Transverse colon (tissue), 4 donors: ENCODE data around the gene HRH2. TPM values are rescaled to one million over a fixed set of nuclear protein-coding genes. Genes with fewer than 3 reads are reported as not detected.

Source experiments
- DNase-seq: peaks from one replicate; pipeline ENCODE4 v3.0.0-alpha.2; 2019
- H3K27ac ChIP-seq, 4 donors: fragments of 200-600 bp; sonication (generic); 2 replicates each; pipeline ENCODE4 v1.5.1; 2016 to 2018; ENCODE audit warnings: inconsistent platforms in 4 of 4
- H3K27me3 ChIP-seq: fragments of 200-600 bp; sonication (generic); 2 replicates; pipeline ENCODE4 v1.5.1; 2017; ENCODE audit warnings: inconsistent platforms
- H3K36me3 ChIP-seq, 4 donors: fragments of 200-600 bp; sonication (generic); 2 replicates each; pipeline ENCODE4 v1.5.1; 2017 to 2019; ENCODE audit warnings: inconsistent platforms in 4 of 4
- H3K4me1 ChIP-seq, 4 donors: fragments of 200-600 bp; sonication (generic); 2 replicates each; pipeline ENCODE4 v1.5.1; 2017 to 2020; ENCODE audit warnings: inconsistent platforms in 4 of 4
- H3K4me3 ChIP-seq, 4 donors: fragments of 200-600 bp; sonication (generic); 1 replicate in 1 of 4; 2 replicates in 3 of 4; pipeline versions ENCODE4 v1.5.1 to v1.6.1; 2017 to 2019; ENCODE audit warnings: inconsistent platforms in 4 of 4
- H3K9me3 ChIP-seq, 2 donors: fragments of 200-600 bp; sonication (generic); 2 replicates each; pipeline ENCODE4 v1.5.1; 2017 to 2019; ENCODE audit warnings: inconsistent platforms in 2 of 2
- EP300 ChIP-seq: sonication (generic); formaldehyde crosslinking; IDR thresholded peaks from one replicate; pipeline ENCODE4 v1.6.1; 2017; ENCODE audit warnings: antibody characterized with exemption, low read depth
- POLR2A ChIP-seq: fragments of 450-650 bp; IDR thresholded peaks from one replicate; pipeline ENCODE4 v1.6.1; 2016; ENCODE audit warnings: antibody characterized with exemption, mild to moderate bottlenecking, moderate library complexity
- POLR2AphosphoS5 ChIP-seq, 3 donors: sonication (generic); formaldehyde crosslinking; IDR thresholded peaks; one replicate each; pipeline ENCODE4 v1.6.1; 2016; ENCODE audit warnings: antibody characterized with exemption in 3 of 3
- WGBS, 2 donors: methylation state at CpG; one replicate each; pipeline ENCODE4 v1.1.5; 2018; ENCODE audit warnings: low coverage in 1 of 2; 5-methylcytosine and 5-hydroxymethylcytosine counted together
- in situ Hi-C, 4 donors: fragments of 200-750 bp; cut with MboI; loops; one replicate each; pipeline versions ENCODE4 v1.15.0 to v1.15.1; 2017; ENCODE audit warnings: low sequenced_read_pairs in 3 of 4, low pct_ligation_motif_present in 1 of 4, low pct_unique_long_range_greater_than_20kb in 1 of 4
- intact Hi-C: fragments of 100-400 bp; cut with DNase I; formaldehyde crosslinking; loops from one replicate; pipeline ENCODE4 v1.15.1; 2023; ENCODE audit warnings: low total_unique reads
- total RNA-seq, 4 donors: library from RNA; depleted of rRNA; stranded (reverse); fragments of >200 nt; gene quantifications; one replicate each; pipeline ENCODE4 v1.1.0, GENCODE V29; 2016
- TF ChIP-seq, protein P1 (sequence below), 5 experiments: fragments of 200-600 bp in 3 of 5; fragments of 450-650 bp in 2 of 5; sonication (generic) in 3 of 5; IDR thresholded peaks; 1 replicate in 2 of 5; 2 replicates in 3 of 5; pipeline ENCODE4 v1.5.1; 2016 to 2017; ENCODE audit warnings: antibody characterized with exemption in 5 of 5, inconsistent platforms in 3 of 5, mild to moderate bottlenecking in 2 of 5, moderate library complexity in 1 of 5

The HRH2 gene
- total RNA-seq, 4 donors from 2014 or later, result 0.20 to 1.5 (median 0.74) TPM

- Histone ChIP-seq H3K36me3 (no peaks in the 10 kb centered on the region), H3K27me3 (no peaks in the 10 kb centered on the region), H3K9me3 (no peaks in the 10 kb centered on the region), H3K4me3 (no peak overlapping the region), H3K4me1 (no peaks in the 10 kb centered on the region), H3K27ac (no peak overlapping the region)
- DNase-seq, result no peak
- TF ChIP-seq, protein P1, sequence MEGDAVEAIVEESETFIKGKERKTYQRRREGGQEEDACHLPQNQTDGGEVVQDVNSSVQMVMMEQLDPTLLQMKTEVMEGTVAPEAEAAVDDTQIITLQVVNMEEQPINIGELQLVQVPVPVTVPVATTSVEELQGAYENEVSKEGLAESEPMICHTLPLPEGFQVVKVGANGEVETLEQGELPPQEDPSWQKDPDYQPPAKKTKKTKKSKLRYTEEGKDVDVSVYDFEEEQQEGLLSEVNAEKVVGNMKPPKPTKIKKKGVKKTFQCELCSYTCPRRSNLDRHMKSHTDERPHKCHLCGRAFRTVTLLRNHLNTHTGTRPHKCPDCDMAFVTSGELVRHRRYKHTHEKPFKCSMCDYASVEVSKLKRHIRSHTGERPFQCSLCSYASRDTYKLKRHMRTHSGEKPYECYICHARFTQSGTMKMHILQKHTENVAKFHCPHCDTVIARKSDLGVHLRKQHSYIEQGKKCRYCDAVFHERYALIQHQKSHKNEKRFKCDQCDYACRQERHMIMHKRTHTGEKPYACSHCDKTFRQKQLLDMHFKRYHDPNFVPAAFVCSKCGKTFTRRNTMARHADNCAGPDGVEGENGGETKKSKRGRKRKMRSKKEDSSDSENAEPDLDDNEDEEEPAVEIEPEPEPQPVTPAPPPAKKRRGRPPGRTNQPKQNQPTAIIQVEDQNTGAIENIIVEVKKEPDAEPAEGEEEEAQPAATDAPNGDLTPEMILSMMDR (IDR thresholded peaks at IDR 0.05), result no peak
- no peak for TF ChIP-seq EP300
- no peak for TF ChIP-seq POLR2A
- no peak for TF ChIP-seq POLR2AphosphoS5 (IDR thresholded peaks at IDR 0.05)
- in situ Hi-C loops, result no loop called here
- intact Hi-C loops, result no loop called here
- WGBS, 2 donors, result 40 to 67% methylated on average over 4 to 13 of the region's 13 CpGs
Measured at GRCh38 chr5:175709276-175709781, 51.5 kb downstream of the HRH2 start.

DNA sequence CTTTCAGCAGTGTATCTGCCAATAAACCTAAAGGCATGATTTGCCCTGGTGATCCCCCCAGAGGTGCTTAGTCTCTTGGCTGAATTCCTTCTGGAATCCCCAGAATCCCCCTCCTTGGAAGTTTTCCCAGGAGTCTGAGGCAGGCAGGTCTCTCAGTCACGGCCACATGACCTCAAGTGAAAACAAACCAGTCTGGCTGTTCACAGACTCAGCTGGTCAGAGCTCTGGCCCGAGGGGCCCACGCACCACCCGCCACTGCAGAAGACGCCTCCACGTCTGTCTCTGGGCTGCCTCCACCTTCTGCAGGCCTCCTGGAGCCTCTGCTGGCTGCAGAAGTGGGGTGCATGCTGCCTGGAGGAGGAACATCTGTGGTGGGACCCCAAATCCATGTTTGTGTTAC is 52.5 kb downstream of the HRH2 start:
- intact Hi-C loops (no loop called here), in situ Hi-C loops (loop anchor here in 3 of 4 donors (10.0 kb wide), 1 partner anchor 176 kb away; no protein-coding TSS in a partner anchor)
- no peak for DNase-seq
- WGBS, 2 donors, result 72 to 100% methylated on average over 1 to 6 of the region's 6 CpGs
- TF ChIP-seq, protein P1 (IDR thresholded peaks at IDR 0.05), result no peak
- TF ChIP-seq POLR2A, result no peak
- no peak for TF ChIP-seq POLR2AphosphoS5 (IDR thresholded peaks at IDR 0.05)
- TF ChIP-seq EP300, result no peak
- Histone ChIP-seq H3K27me3 (no peaks in the 10 kb centered on the region), H3K4me3 (no peak overlapping the region), H3K36me3 (no peaks in the 10 kb centered on the region), H3K9me3 (no peaks in the 10 kb centered on the region), H3K27ac (no peak overlapping the region), H3K4me1 (no peaks in the 10 kb centered on the region)

DNA sequence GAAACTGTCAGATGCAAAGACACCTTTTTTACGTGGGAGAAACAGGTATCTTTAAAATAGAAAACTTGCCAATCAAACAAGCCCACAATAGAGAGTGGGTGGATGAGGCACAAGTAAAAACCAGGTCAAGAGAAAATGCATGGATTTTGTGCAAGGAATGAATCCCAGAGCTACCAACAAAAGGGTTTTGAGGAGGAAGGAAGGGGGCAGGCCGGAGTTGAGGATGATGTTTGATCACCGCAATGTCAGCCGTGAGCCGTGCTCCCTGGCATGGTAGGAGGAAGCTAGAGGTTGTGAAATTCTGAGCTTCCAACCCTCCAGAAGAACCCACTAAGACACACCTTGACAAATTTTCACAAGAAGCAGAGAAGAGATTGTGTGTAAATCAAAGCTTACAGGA is 53.2 kb downstream of the HRH2 start:
- Histone ChIP-seq H3K27me3 (no peaks in the 10 kb centered on the region), H3K27ac (no peak overlapping the region), H3K4me1 (no peaks in the 10 kb centered on the region), H3K4me3 (no peak overlapping the region), H3K9me3 (no peaks in the 10 kb centered on the region), H3K36me3 (no peaks in the 10 kb centered on the region)
- TF ChIP-seq POLR2A (no peak), EP300 (no peak), POLR2AphosphoS5 (IDR thresholded peaks at IDR 0.05) (no peak)
- TF ChIP-seq, protein P1 (IDR thresholded peaks at IDR 0.05), result no peak
- in situ Hi-C loops, result loop anchor here in 3 of 4 donors (10.0 kb wide), 1 partner anchor 176 kb away; no protein-coding TSS in a partner anchor
- WGBS, 2 donors, result 56 to 72% methylated on average over 1 to 5 of the region's 5 CpGs
- no peak for DNase-seq
- intact Hi-C loops, result no loop called here

- DNase-seq, result no peak
- Histone ChIP-seq H3K4me1 (no peaks in the 10 kb centered on the region), H3K4me3 (no peak overlapping the region), H3K9me3 (peaks cover 0 to under 1% of the 10 kb centered on the region in 2 donors), H3K27ac (no peak overlapping the region), H3K27me3 (no peaks in the 10 kb centered on the region), H3K36me3 (no peaks in the 10 kb centered on the region)
- in situ Hi-C loops, result loop anchor here in 3 of 4 donors (10.0 kb wide), 1 partner anchor 177 kb away; no protein-coding TSS in a partner anchor
- TF ChIP-seq, protein P1 (IDR thresholded peaks at IDR 0.05), result no peak
- no peak for TF ChIP-seq EP300
- no peak for TF ChIP-seq POLR2AphosphoS5 (IDR thresholded peaks at IDR 0.05)
- no peak for TF ChIP-seq POLR2A
- WGBS, 2 donors, result 48 to 78% methylated on average over 4 to 20 of the region's 20 CpGs
- intact Hi-C loops, result no loop called here
Measured at GRCh38 chr5:175711472-175712312, 53.8 kb downstream of the HRH2 start.
